Muscle of back (tissue), 11 donors: ENCODE data around the gene MYH11. TPM values are rescaled to one million over a fixed set of nuclear protein-coding genes. Genes with fewer than 3 reads are reported as not detected.
"Not testable (repeated sequence)": the region's sequence is repeated elsewhere in the genome, so short reads cannot be mapped to it uniquely, and the experiment has no call there.

ENCODE experiments used
- DNase-seq, 3 donors: peaks; one replicate each; pipeline versions ENCODE4 v3.0.0 to v3.0.0-alpha.2; 2013
- polyA plus RNA-seq, 10 donors: library from polyadenylated mRNA; unstranded; fragments of 120-200 nt; gene quantifications; one replicate each; pipeline ENCODE4 v1.2.1, GENCODE V29; 2013; ENCODE audit not compliant: insufficient read length in 10 of 10

Gene MYH11
- polyA plus RNA-seq, 10 donors = 11.0 to 21.9 (median 18.0) TPM

DNA sequence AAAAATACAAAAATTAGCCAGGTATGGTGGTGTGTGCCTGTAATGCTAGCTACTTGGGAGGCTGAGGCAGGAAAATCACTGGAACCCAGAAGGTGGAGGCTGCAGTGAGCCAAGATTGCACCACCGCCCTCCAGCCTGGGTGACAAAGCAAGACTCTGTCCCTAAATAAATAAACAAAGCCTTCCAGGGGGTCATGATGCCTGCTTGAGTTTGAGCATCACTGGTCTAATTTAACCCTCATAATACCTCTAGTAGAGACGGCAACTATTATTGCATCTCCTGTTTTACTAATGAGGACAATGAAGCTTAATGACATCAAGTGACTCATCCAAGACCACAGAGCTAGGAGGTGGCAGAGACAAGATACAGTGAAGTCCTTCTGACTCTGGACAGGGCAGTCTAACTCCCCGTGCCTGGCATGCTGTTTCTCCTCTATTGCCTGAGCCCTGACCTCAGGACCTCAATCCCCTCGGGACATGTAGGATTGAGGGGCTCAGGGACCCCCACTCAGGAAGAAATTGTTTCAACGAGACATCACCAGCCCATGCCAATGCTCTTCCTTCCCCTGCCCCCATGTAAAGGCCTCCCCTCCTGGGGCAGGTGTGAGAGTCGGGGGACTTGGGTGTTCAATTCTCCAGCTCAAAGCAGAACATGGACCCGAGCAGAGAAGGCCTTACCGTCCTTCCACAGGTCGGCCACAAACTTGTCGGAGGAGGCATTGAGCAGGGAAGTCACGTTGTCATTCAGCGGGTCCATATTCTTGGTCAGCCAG, 103.9 kb downstream of the MYH11 start:
- no peak for DNase-seq

DNA sequence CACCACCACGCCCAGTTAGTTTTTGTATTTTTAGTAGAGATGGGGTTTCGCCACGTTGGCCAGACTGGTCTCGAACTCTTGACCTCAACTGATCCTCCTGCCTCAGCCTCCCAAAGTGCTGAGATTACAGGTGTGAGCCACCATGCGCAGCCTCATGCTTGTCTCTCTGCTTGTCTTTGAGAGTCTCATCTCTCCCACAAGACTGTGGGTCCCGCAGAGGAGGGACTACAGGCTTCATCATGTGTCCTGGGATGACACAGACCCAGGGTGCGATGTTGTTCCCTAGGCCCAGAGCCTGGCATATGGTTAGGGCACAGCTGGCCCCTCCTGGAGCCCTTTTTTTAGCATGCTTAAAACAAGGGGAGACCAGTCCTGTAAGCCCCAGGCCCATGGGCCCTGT, 104.9 kb downstream of the MYH11 start:
- no peak for DNase-seq

DNA sequence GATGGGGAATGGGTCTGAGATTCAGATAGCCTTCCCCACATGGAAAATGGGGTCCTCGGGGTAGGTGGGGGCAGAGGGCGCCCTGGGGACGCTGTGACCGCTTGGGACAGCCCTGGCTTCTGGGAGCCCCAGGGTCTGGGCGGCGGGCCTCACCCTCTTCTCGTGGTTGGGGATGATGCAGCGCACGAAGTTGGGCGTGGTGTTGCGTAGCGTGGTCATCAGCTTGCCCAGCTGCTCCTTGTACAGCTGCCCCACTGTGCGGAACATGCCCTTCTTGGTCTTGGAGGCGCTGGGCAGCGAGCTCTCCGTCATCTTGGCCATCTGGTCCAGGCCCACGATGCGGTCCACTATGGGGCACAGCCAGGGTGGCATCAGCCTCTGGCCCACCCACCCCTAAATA, 106.8 kb downstream of the MYH11 start:
- DNase-seq = no peak

DNA sequence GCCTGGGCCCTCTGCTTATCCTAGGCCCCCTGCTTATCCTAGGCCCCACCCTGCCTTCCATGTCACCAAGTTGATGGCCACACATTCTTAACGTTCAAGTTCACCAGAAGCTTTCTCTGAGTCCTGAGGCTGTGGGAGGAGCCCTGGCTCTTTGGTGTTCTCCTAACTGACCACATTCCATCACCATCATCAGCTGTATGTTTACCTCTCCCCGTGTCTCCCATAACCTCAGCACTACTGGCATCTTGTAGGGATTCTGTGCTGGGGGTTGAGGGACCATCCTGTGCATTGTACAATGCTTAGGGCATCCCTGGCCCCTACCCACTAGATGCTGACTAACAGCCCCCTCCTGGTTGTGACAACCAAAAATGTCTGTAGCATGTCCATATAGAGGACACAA, 107.5 kb downstream of the MYH11 start:
- DNase-seq = no peak

DNA sequence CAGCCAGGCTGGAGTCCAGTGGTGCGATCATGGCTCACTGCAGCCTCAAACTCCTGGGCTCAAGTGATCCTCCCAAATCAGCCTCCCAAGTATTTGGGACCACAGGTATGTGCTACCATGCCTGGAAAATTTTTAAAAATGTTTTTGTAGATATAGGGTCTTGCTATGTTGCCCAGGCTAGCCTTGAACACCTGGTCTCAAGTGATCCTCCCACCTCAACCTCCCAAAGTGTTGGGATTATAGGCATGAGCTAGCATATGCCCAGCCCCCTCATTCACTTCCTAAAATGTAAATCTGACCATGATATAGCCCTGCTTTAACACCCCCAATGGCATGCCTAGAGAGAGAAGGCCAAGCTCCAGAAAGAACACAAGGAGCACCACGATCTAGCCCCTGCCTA, 108.2 kb downstream of the MYH11 start:
- no peak for DNase-seq

DNA sequence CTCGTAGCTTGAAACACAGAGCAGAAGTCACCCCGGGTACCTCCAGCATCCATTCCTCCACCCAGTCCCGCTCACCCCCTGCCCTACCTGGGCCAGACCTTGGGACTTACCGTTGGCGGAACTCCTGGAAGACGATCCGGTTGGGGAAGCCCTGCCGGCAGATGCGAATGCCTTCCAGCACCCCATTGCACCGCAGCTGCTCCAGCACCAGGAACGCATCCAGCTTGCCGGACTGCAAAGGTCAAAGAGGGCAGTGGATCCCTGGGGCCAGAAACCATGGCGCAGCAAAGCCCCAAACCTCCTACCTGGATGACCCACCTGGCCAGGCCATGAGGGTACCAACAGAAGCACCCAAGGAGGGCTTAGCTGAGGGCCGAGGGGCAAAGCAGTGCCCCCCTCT, 108.9 kb downstream of the MYH11 start:
- no peak for DNase-seq

DNA sequence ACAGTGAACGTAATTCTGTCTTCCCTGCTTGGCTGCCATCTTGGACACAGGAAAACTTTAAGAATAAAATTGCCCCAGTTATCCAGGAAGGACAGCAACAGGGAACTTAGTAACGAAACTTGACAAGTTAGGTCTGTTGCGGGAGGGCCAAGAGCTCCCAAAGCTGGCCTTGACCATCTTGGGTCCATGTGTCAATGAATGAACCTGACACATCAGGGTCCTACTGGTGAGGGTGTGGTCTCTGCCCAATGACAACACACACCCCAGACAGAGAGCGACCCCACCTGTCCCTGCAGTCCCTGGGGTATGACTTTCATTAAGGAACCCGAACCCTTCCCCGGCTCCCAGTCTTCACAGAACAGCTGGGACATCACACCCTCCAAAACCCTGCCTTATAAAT, 110.5 kb downstream of the MYH11 start:
- no peak for DNase-seq

DNA sequence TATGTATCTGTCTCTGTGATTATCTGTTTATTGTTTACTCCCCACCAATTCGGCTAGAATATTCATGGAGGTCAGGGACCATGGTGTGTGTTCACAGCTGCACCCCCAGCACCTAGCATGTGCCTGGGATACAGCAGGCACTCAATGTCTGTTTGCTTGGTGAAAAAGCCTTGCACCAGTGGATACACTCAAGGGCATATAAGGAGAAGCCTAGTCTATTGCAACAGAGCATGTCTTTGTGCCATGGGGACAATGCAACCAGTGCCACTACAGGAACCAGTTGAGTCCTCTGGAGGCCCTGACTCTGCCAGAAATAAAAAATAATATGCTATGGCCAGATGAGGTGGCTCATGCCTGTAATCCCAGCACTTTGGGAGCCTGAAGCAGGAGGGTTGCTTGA, 113.2 kb downstream of the MYH11 start:
- no peak for DNase-seq

DNA sequence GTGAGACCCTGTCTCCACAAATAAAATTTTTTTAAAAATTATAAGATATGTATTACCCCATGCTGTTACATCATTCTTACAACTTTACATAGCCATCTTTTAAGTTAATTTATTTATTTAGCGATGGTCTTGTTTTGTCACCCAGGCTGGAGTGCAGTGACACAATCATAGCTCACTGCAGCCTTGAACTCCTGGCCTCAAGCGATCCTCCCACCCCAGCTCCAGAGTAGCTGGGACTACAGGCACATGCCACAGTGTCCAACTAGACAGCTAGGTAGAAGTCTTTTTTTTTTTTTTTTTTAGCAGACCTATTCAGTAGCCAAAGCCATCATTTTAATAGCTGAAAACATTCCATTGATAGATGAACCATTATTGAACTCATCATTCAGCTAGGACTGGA, 114.1 kb downstream of the MYH11 start:
- no peak for DNase-seq

DNA sequence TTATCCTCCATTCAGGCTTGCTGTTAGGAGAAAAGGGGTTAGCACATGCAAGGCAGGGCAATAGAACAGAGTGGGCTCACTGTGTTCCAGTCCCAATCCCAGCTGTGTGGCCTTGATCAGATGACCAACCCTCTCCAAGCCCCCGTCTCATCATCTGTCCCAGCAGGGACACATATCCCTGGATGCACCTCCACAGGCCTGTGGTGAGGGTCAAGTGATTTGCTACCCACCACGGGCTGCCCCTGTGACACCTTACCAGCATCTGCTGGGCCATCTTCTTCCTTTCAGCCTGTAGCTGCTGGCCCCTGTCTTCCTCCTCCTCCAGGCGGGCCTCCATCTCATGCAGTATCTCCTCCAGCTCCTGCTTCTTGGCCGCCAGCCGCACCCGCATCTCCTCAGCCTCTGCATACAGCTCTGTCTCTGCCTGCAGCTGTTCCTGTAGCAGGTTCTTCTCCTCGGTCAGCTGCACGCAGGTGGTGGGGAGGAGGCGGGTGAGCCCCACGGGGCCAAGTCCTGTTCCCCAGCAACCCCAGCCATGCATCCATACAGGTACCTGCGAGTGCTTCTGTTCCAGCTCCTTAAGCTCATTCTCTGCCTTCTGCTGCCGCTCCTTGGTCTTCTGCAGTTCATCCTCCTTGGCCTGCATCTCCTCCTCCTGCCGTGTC, 115.5 kb downstream of the MYH11 start:
- DNase-seq = no peak

DNA sequence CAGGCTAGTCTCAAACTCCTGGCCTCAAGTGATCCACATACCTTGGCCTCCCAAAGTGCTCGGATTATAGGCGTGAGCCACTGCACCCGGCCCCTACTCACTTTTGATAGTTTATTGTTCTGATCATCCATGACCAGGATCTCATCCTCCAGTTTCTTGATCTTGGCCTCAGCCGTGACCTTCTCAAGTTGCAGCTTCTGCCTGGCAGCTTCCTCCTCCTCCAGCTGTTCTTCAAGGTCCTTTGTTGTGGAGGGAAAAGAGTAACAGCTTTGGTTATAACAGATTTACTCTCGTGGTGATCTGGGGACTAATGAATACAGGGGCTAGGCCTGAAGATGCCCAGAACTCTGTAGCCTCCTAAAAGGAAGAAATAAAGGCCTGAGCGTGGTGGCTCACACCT, 116.9 kb downstream of the MYH11 start:
- no peak for DNase-seq

DNA sequence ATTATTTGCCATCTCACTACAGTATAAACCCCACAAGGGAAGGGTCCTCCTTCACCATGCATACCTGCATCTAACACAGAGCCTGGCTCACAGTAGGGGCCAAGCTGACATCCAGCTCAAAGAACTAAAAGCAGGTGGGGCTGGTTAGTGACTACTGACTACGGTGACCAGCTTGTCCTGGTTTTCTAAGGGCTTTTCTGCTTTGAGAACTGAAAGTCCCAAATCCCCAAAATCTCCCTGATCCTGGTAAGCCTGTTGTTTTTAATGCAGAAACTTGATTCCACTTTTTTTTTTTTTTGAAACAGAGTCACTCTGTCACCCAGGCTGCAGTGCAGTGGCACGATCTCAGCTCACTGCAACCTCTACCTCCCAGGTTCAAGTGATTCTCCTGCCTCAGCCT, 117.4 kb downstream of the MYH11 start:
- no peak for DNase-seq

DNA sequence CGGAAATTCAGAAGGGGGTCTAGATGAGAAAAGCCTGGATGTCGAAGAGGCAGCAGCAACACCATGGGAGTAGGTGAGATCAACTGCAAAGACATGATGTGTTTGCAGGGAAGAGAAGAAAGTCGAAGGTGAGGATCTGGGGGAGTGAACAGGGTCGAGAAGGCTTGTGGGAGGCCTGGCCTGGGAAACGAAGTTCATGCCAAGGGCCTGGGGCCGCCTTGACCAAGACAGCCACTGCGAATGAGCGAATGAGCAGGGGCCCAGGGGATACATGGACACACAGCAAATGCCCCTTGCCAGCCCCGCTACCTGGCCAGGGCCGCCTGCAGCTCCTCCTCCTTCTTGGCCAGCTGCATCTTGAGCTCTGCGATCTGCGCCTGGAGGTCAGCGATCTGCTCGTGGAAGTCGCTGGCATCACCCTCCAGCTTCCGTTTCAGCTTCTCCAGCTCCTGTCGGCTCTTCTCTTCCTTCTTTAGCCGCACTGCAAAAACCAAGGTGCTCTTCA, 119.6 kb downstream of the MYH11 start:
- DNase-seq = no peak

DNA sequence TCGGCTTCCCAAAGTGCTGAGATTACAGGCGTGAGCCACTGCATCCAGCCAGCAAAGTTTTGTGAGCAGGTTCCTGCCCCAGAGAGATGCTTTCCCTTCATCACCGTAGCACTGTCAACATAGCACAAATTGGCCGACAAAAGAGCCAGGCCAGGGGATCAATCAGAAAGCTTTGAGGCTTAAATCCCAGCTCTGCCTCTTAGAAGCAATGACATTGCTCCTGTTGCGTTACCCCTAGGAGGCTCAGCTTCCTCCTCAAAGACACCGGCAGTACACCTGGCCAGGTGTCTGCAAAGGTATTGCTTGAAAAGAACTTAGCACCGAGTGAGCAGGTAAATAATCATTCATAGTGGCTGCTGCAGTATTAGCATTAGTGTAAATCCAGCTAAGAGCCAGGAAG, 120.3 kb downstream of the MYH11 start:
- DNase-seq = no peak

DNA sequence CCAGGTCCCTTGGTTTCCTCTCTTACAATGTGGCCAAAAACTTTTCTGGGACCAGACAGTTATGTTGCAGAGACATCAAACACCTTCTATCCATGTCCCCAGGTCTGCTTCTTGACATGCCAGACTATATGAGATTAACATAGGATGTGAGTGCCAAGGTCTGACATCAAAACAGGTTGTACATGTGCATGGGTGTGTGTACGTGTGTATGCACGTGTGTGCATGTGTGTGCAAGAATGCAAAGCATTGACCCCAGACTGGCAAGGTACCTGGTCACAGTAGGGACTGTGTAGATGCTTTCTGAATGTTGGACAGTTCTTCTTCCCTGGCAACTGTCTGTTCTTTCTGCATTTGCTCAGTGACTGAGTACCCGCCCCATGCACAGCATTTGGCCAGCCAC, 121.2 kb downstream of the MYH11 start:
- no peak for DNase-seq

DNA sequence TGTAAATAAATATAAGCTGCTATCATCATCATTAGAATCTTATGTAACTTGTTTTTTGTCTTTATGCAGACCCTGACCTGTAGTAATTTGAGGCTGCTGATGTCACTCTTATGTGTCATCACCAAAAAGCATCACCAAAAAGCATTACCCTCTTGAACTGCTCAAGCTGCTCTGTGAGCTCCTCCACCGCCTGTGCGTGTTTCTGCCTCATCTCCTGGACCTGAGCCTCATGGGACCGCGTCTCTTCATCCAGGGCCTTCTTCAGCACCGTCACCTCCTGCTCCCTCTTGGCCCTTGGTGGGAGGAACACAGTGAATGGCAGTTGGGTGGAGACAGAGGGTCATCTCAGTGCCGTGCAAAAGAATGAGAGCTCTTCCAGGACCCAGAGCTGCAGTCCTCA, 124.4 kb downstream of the MYH11 start:
- DNase-seq = no peak

DNA sequence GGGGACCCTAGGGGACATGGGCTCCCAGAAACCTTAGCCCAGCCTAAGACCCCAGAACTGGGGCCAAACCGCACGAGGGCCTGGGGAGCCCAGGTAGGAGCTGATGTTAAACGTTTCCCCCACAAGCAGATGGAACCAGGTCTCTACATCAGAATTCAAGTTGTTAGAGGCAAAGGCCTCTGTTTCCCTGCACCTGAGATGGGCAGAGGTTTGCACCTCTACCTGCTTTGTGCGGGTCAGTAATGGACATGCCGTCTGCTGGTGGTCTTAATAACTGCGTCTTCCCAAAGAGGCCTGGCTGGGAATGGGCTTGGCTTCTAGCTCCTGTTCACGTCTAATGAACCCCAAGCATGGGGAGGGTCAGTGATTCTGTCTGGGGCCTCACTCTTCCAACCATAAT, 127.7 kb downstream of the MYH11 start:
- no peak for DNase-seq

DNA sequence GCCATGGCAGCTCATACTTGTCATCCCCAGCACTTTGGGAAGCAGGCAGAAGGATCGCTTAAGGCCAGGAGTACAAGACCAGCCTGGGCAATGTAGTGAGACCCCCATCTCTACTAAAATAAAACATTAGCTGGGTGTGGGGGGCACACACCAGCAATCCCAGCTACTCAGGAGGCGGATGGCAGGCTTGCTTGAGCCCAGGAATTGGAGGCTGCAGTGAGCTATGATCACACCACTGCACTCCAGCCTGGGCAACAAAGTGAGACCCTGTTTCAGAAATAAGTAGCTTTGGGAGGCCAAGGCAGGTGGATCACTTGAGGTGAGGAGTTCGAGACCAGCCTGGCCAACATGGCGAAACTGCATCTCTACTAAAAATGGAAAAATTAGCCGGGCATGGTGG, 129.1 kb downstream of the MYH11 start:
- not testable (repeated sequence) for DNase-seq

DNA sequence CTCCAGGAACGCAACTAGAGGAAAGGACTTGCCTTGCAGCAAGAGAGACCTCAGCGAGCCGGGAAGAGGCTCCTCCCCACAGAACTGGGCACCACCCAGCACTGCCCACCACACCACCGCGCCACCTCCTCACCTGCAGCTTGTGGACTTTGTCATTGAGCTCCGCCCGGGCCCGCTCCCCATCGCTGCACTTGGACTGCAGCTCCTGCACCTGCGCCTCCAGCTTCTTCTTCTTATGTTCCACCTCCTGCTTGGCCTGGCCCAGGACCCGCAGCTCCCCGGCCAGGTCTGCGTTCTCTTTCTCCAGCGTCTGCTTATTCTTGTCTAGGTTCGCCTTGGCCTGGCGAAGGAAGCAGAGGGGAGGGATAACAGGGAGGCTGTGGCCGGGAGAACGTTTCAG, 130.1 kb downstream of the MYH11 start:
- no peak for DNase-seq

DNA sequence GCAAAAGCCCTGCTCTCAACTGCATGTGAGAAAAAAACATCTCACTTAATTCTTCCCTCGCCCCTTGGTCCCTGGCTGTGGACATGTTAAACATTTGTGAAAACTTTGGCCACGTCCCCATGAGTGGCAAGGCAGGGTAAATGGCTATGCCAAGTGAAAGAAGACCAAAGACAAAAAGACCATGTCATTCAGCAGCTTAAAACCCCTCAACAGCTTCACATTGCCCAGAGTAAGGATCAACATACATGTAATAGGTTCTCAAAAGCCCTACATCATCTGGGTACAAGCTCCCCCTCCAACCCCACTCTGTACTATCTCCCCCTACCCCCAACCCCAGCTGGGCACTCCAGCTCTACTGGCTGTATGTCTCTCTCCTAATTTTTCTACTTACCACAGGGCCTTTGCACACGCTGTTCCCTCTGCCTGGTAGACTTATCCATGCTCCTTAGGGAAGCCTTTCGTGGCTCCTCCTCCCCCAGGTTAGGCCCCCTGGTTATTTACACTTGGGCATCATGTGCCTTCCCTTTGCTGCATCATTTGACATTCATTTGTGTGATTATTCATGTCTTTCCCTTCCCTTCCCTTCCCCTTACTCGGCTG, 131.1 kb downstream of the MYH11 start:
- DNase-seq = no peak

DNA sequence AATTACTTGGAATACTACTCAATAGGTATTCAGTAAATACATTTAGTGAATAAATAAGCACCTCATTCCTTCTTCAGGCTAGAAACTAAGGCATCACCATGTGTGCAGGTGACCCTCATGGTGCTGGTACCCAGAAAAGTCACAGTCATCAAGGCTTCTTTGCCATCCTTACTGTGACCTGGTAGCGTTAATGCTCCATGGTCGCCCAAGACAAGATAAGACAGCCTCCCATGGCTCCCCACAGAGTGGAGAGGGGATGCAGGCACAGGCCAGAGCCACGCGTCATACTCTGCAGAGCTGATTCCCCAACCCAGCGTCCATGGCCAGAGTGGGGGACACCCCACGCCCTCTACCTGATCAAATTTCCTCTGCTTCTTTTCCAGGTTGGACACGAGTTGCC, 133.0 kb downstream of the MYH11 start:
- DNase-seq = no peak

DNA sequence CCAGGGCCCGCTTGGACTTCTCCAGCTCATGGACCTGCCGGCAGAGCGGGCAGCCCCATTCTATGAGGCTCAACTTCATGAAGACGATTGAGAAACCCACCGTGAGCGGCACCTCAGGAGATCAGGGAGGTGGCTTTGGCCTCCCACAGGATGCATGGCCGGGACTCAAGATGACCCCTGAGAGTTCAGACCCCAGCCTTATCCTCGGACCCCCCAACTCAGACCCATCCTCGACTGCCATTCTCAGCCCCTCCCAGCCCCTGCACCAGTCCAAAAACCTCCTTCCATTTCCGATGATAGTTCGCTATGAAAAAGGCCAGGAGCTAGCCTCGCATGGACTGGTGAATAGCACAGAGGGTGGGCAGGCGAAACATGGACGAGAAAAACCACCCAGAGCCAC, 135.8 kb downstream of the MYH11 start:
- no peak for DNase-seq
